MCF 10A (cell line): ENCODE data around the gene PHF19. TPM values are rescaled to one million over a fixed set of nuclear protein-coding genes. Genes with fewer than 3 reads are reported as not detected.

Source experiments
- BruUV-seq: library from RNA; stranded (reverse); fragments of 400-500 nt; replicated peaks from 2 replicates; lab custom pipeline; 2021; lab: Mats Ljungman, UMichigan
- CTCF ChIA-PET: fragments of 300-600 bp; sonication (Branson Sonifier 250); formaldehyde crosslinking; extraction: SDS; loops from one replicate; lab custom pipeline; 2021; ENCODE audit warnings: antibody characterized with exemption, inconsistent platforms; lab: Yijun Ruan, JAX
- POLR2A ChIA-PET: fragments of 300-600, 350-650 bp; sonication (Branson Sonifier 250); formaldehyde crosslinking; extraction: SDS; loops from one replicate; lab custom pipeline; 2020; ENCODE audit warnings: antibody characterized with exemption, inconsistent platforms; lab: Yijun Ruan, JAX
- DNase-seq: peaks from one replicate; pipeline ENCODE4 v3.0.0-alpha.2; 2018; ENCODE audit not compliant: unreplicated experiment
- H3K27ac Mint-ChIP-seq: one replicate; pipeline ENCODE4 v1.8.0; 2022; ENCODE audit warnings: mild to moderate bottlenecking, low read depth, mixed read lengths; ENCODE audit not compliant: unreplicated experiment
- H3K27me3 Mint-ChIP-seq: one replicate; pipeline ENCODE4 v1.8.0; 2022; ENCODE audit warnings: mixed read lengths; ENCODE audit not compliant: insufficient read depth, unreplicated experiment
- H3K36me3 Mint-ChIP-seq: one replicate; pipeline ENCODE4 v1.8.0; 2022; ENCODE audit warnings: mild to moderate bottlenecking, moderate library complexity, mixed read lengths; ENCODE audit not compliant: insufficient read depth, unreplicated experiment
- H3K4me1 Mint-ChIP-seq: one replicate; pipeline ENCODE4 v1.8.0; 2022; ENCODE audit warnings: mixed read lengths; ENCODE audit not compliant: insufficient read depth, unreplicated experiment
- H3K4me3 Mint-ChIP-seq: one replicate; pipeline ENCODE4 v1.8.0; 2022; ENCODE audit warnings: mild to moderate bottlenecking, moderate library complexity, mixed read lengths; ENCODE audit not compliant: unreplicated experiment
- H3K9me3 Mint-ChIP-seq: one replicate; pipeline ENCODE4 v1.8.0; 2022; ENCODE audit warnings: mixed read lengths; ENCODE audit not compliant: unreplicated experiment
- intact Hi-C: fragments of 100-400 bp; cut with micrococcal nuclease; formaldehyde crosslinking; loops from 2 replicates; pipeline ENCODE4 v1.14.1; 2022
- total RNA-seq: library from RNA; stranded (reverse); gene quantifications from 2 replicates; pipeline ENCODE4 v1.2.3, GENCODE V29; 2022
- TF ChIP-seq, protein P1 (sequence below): fragments of 200-600 bp; IDR thresholded peaks from one replicate; pipeline ENCODE4 v1.8.0; 2022; ENCODE audit warnings: antibody characterized with exemption, mild to moderate bottlenecking; ENCODE audit not compliant: unreplicated experiment

The PHF19 gene
- total RNA-seq, 1 experiment from 2014 or later, result 61.0 TPM

DNA sequence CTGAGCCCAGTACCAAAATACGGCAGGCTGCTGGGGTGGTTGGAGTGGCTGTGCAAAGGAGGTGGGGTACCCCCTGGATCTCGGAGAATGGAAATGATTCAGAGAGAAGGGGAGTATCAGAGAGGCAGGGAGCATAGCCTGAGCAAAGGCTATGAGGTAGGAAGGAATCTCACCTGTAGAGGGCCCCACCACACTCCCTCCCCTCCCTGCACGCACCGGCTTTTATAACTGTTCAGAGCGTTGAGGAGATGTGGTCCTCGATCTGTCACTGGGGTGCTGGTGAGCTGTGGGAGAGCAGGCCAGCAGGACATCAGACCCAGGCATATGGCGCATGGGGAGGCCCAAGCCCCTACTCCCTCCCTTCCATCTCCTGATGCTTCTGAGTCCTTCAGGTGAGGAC is 13.2 kb downstream of the PHF19 start:
- no peaks in the 10 kb centered on the region for H3K27me3 Mint-ChIP-seq
- H3K4me3 Mint-ChIP-seq, result no peak overlapping the region
- H3K36me3 Mint-ChIP-seq, result peaks cover 20% of the 10 kb centered on the region
- no peak overlapping the region for H3K27ac Mint-ChIP-seq
- no TSS peak for BruUV-seq
- H3K4me1 Mint-ChIP-seq, result peaks cover 8% of the 10 kb centered on the region
- TF ChIP-seq, protein P1, sequence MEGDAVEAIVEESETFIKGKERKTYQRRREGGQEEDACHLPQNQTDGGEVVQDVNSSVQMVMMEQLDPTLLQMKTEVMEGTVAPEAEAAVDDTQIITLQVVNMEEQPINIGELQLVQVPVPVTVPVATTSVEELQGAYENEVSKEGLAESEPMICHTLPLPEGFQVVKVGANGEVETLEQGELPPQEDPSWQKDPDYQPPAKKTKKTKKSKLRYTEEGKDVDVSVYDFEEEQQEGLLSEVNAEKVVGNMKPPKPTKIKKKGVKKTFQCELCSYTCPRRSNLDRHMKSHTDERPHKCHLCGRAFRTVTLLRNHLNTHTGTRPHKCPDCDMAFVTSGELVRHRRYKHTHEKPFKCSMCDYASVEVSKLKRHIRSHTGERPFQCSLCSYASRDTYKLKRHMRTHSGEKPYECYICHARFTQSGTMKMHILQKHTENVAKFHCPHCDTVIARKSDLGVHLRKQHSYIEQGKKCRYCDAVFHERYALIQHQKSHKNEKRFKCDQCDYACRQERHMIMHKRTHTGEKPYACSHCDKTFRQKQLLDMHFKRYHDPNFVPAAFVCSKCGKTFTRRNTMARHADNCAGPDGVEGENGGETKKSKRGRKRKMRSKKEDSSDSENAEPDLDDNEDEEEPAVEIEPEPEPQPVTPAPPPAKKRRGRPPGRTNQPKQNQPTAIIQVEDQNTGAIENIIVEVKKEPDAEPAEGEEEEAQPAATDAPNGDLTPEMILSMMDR, result no peak
- POLR2A ChIA-PET, result interaction anchor here (0.7 to 1.2 kb wide), 2 partner anchors 21 to 53 kb away, joined by 3 to 4 read pairs; no protein-coding TSS in a partner anchor
- intact Hi-C loops, result no loop called here
- no peak for DNase-seq
- CTCF ChIA-PET, result interaction anchor here (0.7 kb wide), 2 partner anchors 17 to 30 kb away, joined by 3 to 5 read pairs; no protein-coding TSS in a partner anchor
- H3K9me3 Mint-ChIP-seq, result no peaks in the 10 kb centered on the region

GRCh38 chr9:120862452-120862851 is 14.5 kb downstream of the PHF19 start:
- Mint-ChIP-seq H3K4me1 (no peaks in the 10 kb centered on the region), H3K9me3 (no peaks in the 10 kb centered on the region), H3K36me3 (peaks cover 28% of the 10 kb centered on the region), H3K4me3 (no peak overlapping the region), H3K27me3 (no peaks in the 10 kb centered on the region), H3K27ac (no peak overlapping the region)
- CTCF ChIA-PET, result interaction anchor here (0.6 kb wide), 1 partner anchor 131 kb away, joined by 4 read pairs; no protein-coding TSS in a partner anchor
- no peak for DNase-seq
- POLR2A ChIA-PET, result no interaction called here
- no TSS peak for BruUV-seq
- TF ChIP-seq, protein P1, result no peak
- intact Hi-C loops, result no loop called here

DNA sequence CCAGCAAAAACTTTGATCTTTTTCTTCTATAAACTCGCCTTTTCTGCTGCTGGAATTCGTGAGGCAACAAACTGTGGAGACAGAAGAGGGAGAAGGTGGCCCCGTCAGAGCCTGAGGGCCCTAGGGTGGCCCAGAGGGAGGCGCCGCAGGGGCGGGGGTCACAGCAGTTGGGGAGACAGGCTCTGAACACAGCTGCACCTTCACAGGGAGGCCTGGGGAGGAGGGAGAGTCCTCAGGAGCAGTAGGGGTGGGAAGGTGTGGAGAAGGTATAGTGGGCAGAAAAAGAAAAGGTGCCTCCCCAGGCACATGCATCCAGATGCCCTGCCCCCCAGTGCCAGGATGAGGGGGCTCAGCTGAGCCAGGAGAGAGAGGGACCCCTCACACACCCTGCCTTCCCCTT is 15.1 kb downstream of the PHF19 start:
- H3K27ac Mint-ChIP-seq, result no peak overlapping the region

GRCh38 chr9:120860083-120860482 is 16.9 kb downstream of the PHF19 start:
- TF ChIP-seq, protein P1, result no peak
- CTCF ChIA-PET, result interaction anchor here (1.1 kb wide), 1 partner anchor 8 kb away, joined by 3 read pairs; no protein-coding TSS in a partner anchor
- H3K9me3 Mint-ChIP-seq, result no peaks in the 10 kb centered on the region

More for the DNA sequence above, 15.1 kb downstream of the PHF19 start:
- ChIA-PET POLR2A (interaction anchor here (0.7 kb wide), 1 partner anchor 950 kb away, joined by 3 read pairs; no protein-coding TSS in a partner anchor), CTCF (interaction anchor here (0.9 kb wide), 1 partner anchor 54 kb away, joined by 3 read pairs; no protein-coding TSS in a partner anchor)
- no peaks in the 10 kb centered on the region for H3K27me3 Mint-ChIP-seq
- no peak for DNase-seq
- peaks cover 28% of the 10 kb centered on the region for H3K36me3 Mint-ChIP-seq
- intact Hi-C loops, result no loop called here
- H3K4me3 Mint-ChIP-seq, result no peak overlapping the region
- no TSS peak for BruUV-seq
- TF ChIP-seq, protein P1, result no peak
- H3K4me1 Mint-ChIP-seq, result no peaks in the 10 kb centered on the region
- no peaks in the 10 kb centered on the region for H3K9me3 Mint-ChIP-seq

More at GRCh38 chr9:120860083-120860482, 16.9 kb downstream of the PHF19 start:
- POLR2A ChIA-PET, result no interaction called here
- no peaks in the 10 kb centered on the region for H3K27me3 Mint-ChIP-seq
- no peak overlapping the region for H3K4me3 Mint-ChIP-seq
- H3K4me1 Mint-ChIP-seq, result no peaks in the 10 kb centered on the region
- no peak for DNase-seq
- BruUV-seq, result no TSS peak
- intact Hi-C loops, result no loop called here
- H3K27ac Mint-ChIP-seq, result no peak overlapping the region
- peaks cover 28% of the 10 kb centered on the region for H3K36me3 Mint-ChIP-seq
